Parathyroid adenoma (tissue), 2 donors: ENCODE results near the gene ZNF507.

Source experiments
- H2AFZ ChIP-seq: fragments of 300-600 bp; sonication (generic); one replicate; pipeline ENCODE4 v1.7.0; 2017; ENCODE audit warnings: antibody characterized with exemption, mild to moderate bottlenecking
- H3K27ac ChIP-seq: fragments of 300-600 bp; sonication (generic); one replicate; pipeline ENCODE4 v1.7.0; 2017
- H3K27me3 ChIP-seq: fragments of 300-600 bp; sonication (generic); one replicate; pipeline ENCODE4 v1.7.0; 2017; ENCODE audit warnings: low read length; ENCODE audit not compliant: control insufficient read depth, insufficient read depth
- H3K36me3 ChIP-seq: fragments of 300-600 bp; sonication (generic); one replicate; pipeline ENCODE4 v1.7.0; 2017; ENCODE audit warnings: low read length; ENCODE audit not compliant: control insufficient read depth, insufficient read depth
- H3K4me1 ChIP-seq: fragments of 300-600 bp; sonication (generic); one replicate; pipeline ENCODE4 v1.7.0; 2017; ENCODE audit warnings: control low read depth
- H3K4me2 ChIP-seq: fragments of 300-600 bp; sonication (generic); one replicate; pipeline ENCODE4 v1.7.0; 2017; ENCODE audit warnings: low read length
- H3K4me3 ChIP-seq: fragments of 300-600 bp; sonication (generic); one replicate; pipeline ENCODE4 v1.7.0; 2017; ENCODE audit warnings: low read depth, low read length
- H3K79me2 ChIP-seq: fragments of 300-600 bp; sonication (generic); one replicate; pipeline ENCODE4 v1.7.0; 2017; ENCODE audit warnings: control low read depth
- H3K9ac ChIP-seq: fragments of 300-600 bp; sonication (generic); one replicate; pipeline ENCODE4 v1.7.0; 2017; ENCODE audit warnings: mild to moderate bottlenecking
- H3K9me3 ChIP-seq: fragments of 300-600 bp; sonication (generic); one replicate; pipeline ENCODE4 v1.7.0; 2017; ENCODE audit warnings: low read length; ENCODE audit not compliant: control insufficient read depth
- TF ChIP-seq, protein P1 (sequence below): fragments of 300-600 bp; sonication (generic); IDR thresholded peaks from one replicate; pipeline ENCODE4 v1.7.0; 2017; ENCODE audit warnings: antibody characterized with exemption, mild to moderate bottlenecking
- donor health status: primary hyperparathyroidism.

ZNF507 gene

DNA sequence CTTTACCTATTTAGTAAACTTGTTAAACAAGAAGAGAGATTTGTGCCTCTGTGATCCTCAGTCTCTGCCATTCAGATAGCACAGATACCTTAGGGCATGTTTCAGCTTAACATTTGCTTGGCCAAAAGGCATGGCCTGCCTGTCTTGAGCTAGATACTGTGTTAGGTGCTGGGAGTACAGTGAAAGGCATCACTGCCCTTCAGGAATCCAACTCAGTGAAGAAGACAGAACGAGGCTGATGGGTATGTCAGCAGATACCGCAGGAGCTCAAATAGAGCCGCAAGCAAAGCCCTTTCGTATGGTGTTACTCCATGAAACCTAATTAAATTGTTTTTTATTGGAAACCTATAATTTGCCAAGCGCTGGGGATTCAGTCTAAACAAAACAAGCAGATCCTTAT is 12.9 kb downstream of the ZNF507 start:
- H3K36me3 ChIP-seq, result no peaks in the 10 kb centered on the region
- peaks cover 6% of the 10 kb centered on the region for H3K4me1 ChIP-seq
- H3K79me2 ChIP-seq, result peaks cover 36% of the 10 kb centered on the region
- H3K9me3 ChIP-seq, result no peaks in the 10 kb centered on the region
- TF ChIP-seq, protein P1, sequence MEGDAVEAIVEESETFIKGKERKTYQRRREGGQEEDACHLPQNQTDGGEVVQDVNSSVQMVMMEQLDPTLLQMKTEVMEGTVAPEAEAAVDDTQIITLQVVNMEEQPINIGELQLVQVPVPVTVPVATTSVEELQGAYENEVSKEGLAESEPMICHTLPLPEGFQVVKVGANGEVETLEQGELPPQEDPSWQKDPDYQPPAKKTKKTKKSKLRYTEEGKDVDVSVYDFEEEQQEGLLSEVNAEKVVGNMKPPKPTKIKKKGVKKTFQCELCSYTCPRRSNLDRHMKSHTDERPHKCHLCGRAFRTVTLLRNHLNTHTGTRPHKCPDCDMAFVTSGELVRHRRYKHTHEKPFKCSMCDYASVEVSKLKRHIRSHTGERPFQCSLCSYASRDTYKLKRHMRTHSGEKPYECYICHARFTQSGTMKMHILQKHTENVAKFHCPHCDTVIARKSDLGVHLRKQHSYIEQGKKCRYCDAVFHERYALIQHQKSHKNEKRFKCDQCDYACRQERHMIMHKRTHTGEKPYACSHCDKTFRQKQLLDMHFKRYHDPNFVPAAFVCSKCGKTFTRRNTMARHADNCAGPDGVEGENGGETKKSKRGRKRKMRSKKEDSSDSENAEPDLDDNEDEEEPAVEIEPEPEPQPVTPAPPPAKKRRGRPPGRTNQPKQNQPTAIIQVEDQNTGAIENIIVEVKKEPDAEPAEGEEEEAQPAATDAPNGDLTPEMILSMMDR, result no peak
- H3K9ac ChIP-seq, result no peak overlapping the region
- no peak overlapping the region for H3K4me2 ChIP-seq
- H2AFZ ChIP-seq, result no peak overlapping the region
- no peaks in the 10 kb centered on the region for H3K27me3 ChIP-seq
- no peak overlapping the region for H3K4me3 ChIP-seq
- H3K27ac ChIP-seq, result no peak overlapping the region

DNA sequence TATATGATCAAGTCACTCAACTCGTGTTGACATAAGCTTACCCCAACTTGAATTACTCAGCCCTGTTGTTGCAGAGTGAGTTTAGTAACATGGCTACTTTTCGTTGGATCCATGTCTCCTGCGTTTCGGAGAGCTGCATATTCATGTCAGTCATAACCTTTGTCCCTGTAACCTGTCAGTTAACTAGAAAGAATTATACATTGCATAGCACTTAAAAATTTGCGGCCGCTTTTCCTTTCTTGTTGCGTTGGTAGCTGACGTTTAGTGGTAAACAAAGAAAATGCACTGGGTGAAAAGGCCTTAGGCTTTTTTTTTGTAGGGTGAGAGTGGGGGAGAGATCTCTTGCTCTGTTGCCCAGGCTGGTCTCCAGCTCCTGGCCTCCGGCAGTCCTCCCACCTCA is 14.2 kb downstream of the ZNF507 start:
- TF ChIP-seq, protein P1, result no peak
- H3K9ac ChIP-seq, result no peak overlapping the region
- H3K36me3 ChIP-seq, result no peaks in the 10 kb centered on the region
- no peaks in the 10 kb centered on the region for H3K9me3 ChIP-seq
- H3K4me2 ChIP-seq, result no peak overlapping the region
- H3K27me3 ChIP-seq, result no peaks in the 10 kb centered on the region
- H2AFZ ChIP-seq, result no peak overlapping the region
- H3K4me1 ChIP-seq, result peaks cover 10% of the 10 kb centered on the region
- no peak overlapping the region for H3K4me3 ChIP-seq
- H3K79me2 ChIP-seq, result peaks cover 35% of the 10 kb centered on the region
- H3K27ac ChIP-seq, result no peak overlapping the region

DNA sequence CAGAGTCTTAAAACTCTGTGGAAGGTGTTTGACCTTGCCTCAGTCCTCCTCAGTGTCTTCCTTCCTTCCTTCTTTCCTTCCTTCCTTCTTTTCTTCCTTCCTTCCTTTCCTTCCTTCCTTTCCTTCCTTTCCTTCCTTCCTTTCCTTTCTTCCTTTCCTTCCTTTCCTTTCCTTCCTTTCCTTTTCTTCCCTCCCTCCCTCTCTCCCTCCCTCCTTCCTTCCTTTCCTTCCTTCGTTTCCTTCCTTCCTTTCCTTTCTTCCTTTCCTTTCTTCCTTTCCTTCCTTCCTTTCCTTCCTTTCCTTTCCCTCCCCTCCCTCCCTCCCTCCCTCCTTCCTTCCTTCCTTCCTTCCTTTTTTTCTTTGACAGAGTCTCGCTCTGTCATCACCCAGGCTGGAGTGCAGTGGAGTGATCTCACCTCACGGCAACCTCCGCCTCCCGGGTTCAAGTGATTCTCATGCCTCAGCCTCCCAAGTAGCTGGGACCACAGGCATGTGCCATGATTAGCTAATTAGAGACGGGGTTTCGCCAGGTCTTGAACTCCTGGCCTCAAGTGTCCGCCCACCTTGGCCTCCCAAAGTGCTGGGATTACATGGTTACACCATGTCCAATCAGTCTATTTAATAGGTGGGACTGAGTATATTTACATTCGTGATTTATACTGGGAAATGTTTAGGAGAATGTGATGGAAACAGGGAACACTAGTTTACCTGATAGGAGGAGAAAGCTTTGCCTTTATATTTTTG is 16.3 kb downstream of the ZNF507 start:
- peaks cover 8% of the 10 kb centered on the region for H3K4me1 ChIP-seq
- H3K9ac ChIP-seq, result no peak overlapping the region
- no peak overlapping the region for H2AFZ ChIP-seq
- TF ChIP-seq, protein P1, result no peak
- H3K36me3 ChIP-seq, result no peaks in the 10 kb centered on the region
- H3K79me2 ChIP-seq, result peaks cover 37% of the 10 kb centered on the region
- no peak overlapping the region for H3K4me3 ChIP-seq
- H3K27me3 ChIP-seq, result no peaks in the 10 kb centered on the region
- no peak overlapping the region for H3K4me2 ChIP-seq
- no peaks in the 10 kb centered on the region for H3K9me3 ChIP-seq
- no peak overlapping the region for H3K27ac ChIP-seq

DNA sequence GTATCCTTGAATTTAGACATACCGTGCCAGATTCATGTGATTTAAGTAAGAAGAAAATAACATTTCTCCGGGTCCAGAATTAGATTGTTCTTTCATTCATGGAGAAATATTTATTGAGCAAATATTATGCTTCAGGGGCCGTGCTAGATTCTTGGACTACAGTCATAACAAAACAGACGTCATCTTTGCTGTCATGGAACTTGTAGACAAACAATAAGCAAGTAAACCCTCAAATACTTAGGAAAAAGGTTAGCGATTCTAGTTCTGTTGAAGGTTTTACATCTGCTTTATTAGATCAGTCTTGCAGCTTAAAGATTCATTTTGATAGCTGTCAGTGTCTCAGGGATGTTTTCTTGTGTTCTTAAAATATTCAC is 16.9 kb downstream of the ZNF507 start:
- H3K4me2 ChIP-seq, result no peak overlapping the region
- H3K27ac ChIP-seq, result no peak overlapping the region
- no peak overlapping the region for H3K4me3 ChIP-seq
- no peak overlapping the region for H3K9ac ChIP-seq
- H3K4me1 ChIP-seq, result peaks cover 8% of the 10 kb centered on the region
- H3K9me3 ChIP-seq, result no peaks in the 10 kb centered on the region
- TF ChIP-seq, protein P1, result no peak
- H3K79me2 ChIP-seq, result peaks cover 37% of the 10 kb centered on the region
- H3K36me3 ChIP-seq, result no peaks in the 10 kb centered on the region
- H2AFZ ChIP-seq, result no peak overlapping the region
- H3K27me3 ChIP-seq, result no peaks in the 10 kb centered on the region

DNA sequence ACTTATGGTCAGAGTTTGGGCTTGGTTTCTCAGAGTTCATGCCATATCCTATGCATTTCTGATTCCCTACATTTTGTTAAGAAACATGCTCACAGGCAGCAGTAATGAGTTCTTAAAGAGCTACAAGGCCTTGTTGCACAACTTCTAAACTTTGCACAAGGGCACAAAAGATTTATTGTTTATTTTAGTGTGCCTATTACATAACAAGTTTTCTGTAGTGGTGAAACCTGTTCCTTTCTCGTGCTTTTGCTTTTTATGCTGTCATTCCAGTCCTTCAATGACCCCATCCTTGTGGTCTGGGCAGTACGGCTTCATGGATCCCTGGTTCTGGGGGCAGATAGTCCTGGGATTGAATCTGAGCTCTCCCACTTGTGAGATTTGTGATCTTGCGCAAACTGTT is 17.8 kb downstream of the ZNF507 start:
- Histone ChIP-seq H3K27me3 (no peaks in the 10 kb centered on the region), H3K36me3 (no peaks in the 10 kb centered on the region), H3K4me1 (peaks cover 8% of the 10 kb centered on the region), H3K4me3 (peak overlapping the region; percentile 7), H3K27ac (no peak overlapping the region), H3K4me2 (no peak overlapping the region), H2AFZ (no peak overlapping the region), H3K9me3 (no peaks in the 10 kb centered on the region), H3K79me2 (peaks cover 41% of the 10 kb centered on the region), H3K9ac (no peak overlapping the region)
- TF ChIP-seq, protein P1, result no peak
